AG09319 (cell line): ENCODE measurements around the gene OSBPL1A.
"Not testable (repeated sequence)": the region's sequence is repeated elsewhere in the genome, so short reads cannot be mapped to it uniquely, and the experiment has no call there.

Experiments
- DNase-seq: peaks from one replicate; pipeline ENCODE4 v3.0.0-alpha.2; 2010; ENCODE audit warnings: low read depth; ENCODE audit errors: extremely low read depth
- CTCF ChIP-seq: IDR thresholded peaks from 2 replicates; pipeline ENCODE4 v1.5.1; 2011; ENCODE audit warnings: low read depth, mild to moderate bottlenecking, inconsistent platforms, low read length, moderate library complexity

OSBPL1A gene

GRCh38 chr18:24380163-24380747 lies 17.4 kb downstream of the OSBPL1A start:
- TF ChIP-seq CTCF = no peak
- DNase-seq = no peak

GRCh38 chr18:24378598-24378997 lies 19.0 kb downstream of the OSBPL1A start:
- no peak for TF ChIP-seq CTCF
- no peak for DNase-seq

GRCh38 chr18:24376531-24376930 lies 21.1 kb downstream of the OSBPL1A start:
- not testable (repeated sequence) for DNase-seq

- DNase-seq = no peak
- no peak for TF ChIP-seq CTCF
Observed at GRCh38 chr18:24373328-24373727, 24.3 kb downstream of the OSBPL1A start.

- TF ChIP-seq CTCF = no peak
Observed at GRCh38 chr18:24372279-24372872, 25.2 kb downstream of the OSBPL1A start.

GRCh38 chr18:24370120-24370519 lies 27.5 kb downstream of the OSBPL1A start:
- TF ChIP-seq CTCF = no peak
- DNase-seq = no peak

More at GRCh38 chr18:24372279-24372872, 25.2 kb downstream of the OSBPL1A start:
- no peak for DNase-seq

- DNase-seq = peak; percentile 11
- no peak for TF ChIP-seq CTCF
Observed at GRCh38 chr18:24369426-24369825, 28.2 kb downstream of the OSBPL1A start.

- TF ChIP-seq CTCF = no peak
- no peak for DNase-seq
Observed at GRCh38 chr18:24368749-24369148, 28.9 kb downstream of the OSBPL1A start.
